ENCODE results near the gene ICE1. TPM values are rescaled to one million over a fixed set of nuclear protein-coding genes. Genes with fewer than 3 reads are reported as not detected.
"Not testable (repeated sequence)": the region's sequence is repeated elsewhere in the genome, so short reads cannot be mapped to it uniquely, and the experiment has no call there.

Gene ICE1
- total and polyA plus RNA-seq, 2 donors, result 12.6 to 50.2 TPM

GRCh38 chr5:5413856-5414255, 8.6 kb upstream of the ICE1 start:
- not testable (repeated sequence) for DNase-seq (ENCODE audit: extremely low spot score); H3K27ac ChIP-seq (ENCODE audit: low read depth); H3K4me1 ChIP-seq (ENCODE audit: insufficient read depth); H3K36me3 ChIP-seq (ENCODE audit: insufficient read depth); H3K4me3 ChIP-seq (ENCODE audit: low read depth, low read length)
- 75% methylated on average over 5 of the region's 5 CpGs for WGBS

GRCh38 chr5:5414999-5415398, 7.5 kb upstream of the ICE1 start:
- Histone ChIP-seq H3K27ac (ENCODE audit: low read depth) (no peak overlapping the region), H3K4me1 (ENCODE audit: insufficient read depth) (no peaks in the 10 kb centered on the region), H3K36me3 (ENCODE audit: insufficient read depth) (no peaks in the 10 kb centered on the region), H3K4me3 (ENCODE audit: low read depth, low read length) (no peak overlapping the region)
- DNase-seq (ENCODE audit: extremely low spot score), result no peak
- WGBS, result 88% methylated on average over 5 of the region's 5 CpGs

- Histone ChIP-seq H3K4me1 (ENCODE audit: insufficient read depth) (peaks cover 2% of the 10 kb centered on the region), H3K4me3 (ENCODE audit: low read depth, low read length) (no peak overlapping the region), H3K36me3 (ENCODE audit: insufficient read depth) (no peaks in the 10 kb centered on the region), H3K27ac (ENCODE audit: low read depth) (no peak overlapping the region)
- DNase-seq (ENCODE audit: extremely low spot score), result no peak
- WGBS, result 56% methylated on average over 2 of the region's 2 CpGs
Measured at GRCh38 chr5:5416733-5417132, 5.7 kb upstream of the ICE1 start.

- no peaks in the 10 kb centered on the region for H3K36me3 ChIP-seq (ENCODE audit: insufficient read depth)
- H3K4me1 ChIP-seq (ENCODE audit: insufficient read depth), result peaks cover 2% of the 10 kb centered on the region
- WGBS, result 76% methylated on average over 3 of the region's 3 CpGs
- DNase-seq (ENCODE audit: extremely low spot score), result no peak
- no peak overlapping the region for H3K4me3 ChIP-seq (ENCODE audit: low read depth, low read length)
- no peak overlapping the region for H3K27ac ChIP-seq (ENCODE audit: low read depth)
Measured at GRCh38 chr5:5418006-5418405, 4.5 kb upstream of the ICE1 start.

- no peak overlapping the region for H3K27ac ChIP-seq (ENCODE audit: low read depth)
- no peak overlapping the region for H3K4me3 ChIP-seq (ENCODE audit: low read depth, low read length)
- H3K36me3 ChIP-seq (ENCODE audit: insufficient read depth), result no peaks in the 10 kb centered on the region
- no peak for DNase-seq (ENCODE audit: extremely low spot score)
- H3K4me1 ChIP-seq (ENCODE audit: insufficient read depth), result peaks cover 4% of the 10 kb centered on the region
- WGBS, result 90% methylated on average over 7 of the region's 7 CpGs
Measured at GRCh38 chr5:5418764-5419163, 3.7 kb upstream of the ICE1 start.

- Histone ChIP-seq H3K36me3 (ENCODE audit: insufficient read depth) (no peaks in the 10 kb centered on the region), H3K27ac (ENCODE audit: low read depth) (no peak overlapping the region), H3K4me3 (ENCODE audit: low read depth, low read length) (no peak overlapping the region), H3K4me1 (ENCODE audit: insufficient read depth) (peaks cover 5% of the 10 kb centered on the region)
- 23% methylated on average over 11 of the region's 11 CpGs for WGBS
- DNase-seq (ENCODE audit: extremely low spot score), result no peak
Measured at GRCh38 chr5:5419291-5420210, 2.9 kb upstream of the ICE1 start.

GRCh38 chr5:5420251-5420650, 2.2 kb upstream of the ICE1 start:
- WGBS, result 81% methylated on average over 3 of the region's 3 CpGs
- H3K36me3 ChIP-seq (ENCODE audit: insufficient read depth), result no peaks in the 10 kb centered on the region
- no peak overlapping the region for H3K4me3 ChIP-seq (ENCODE audit: low read depth, low read length)
- no peak for DNase-seq (ENCODE audit: extremely low spot score)
- peaks cover 7% of the 10 kb centered on the region for H3K4me1 ChIP-seq (ENCODE audit: insufficient read depth)
- no peak overlapping the region for H3K27ac ChIP-seq (ENCODE audit: low read depth)

GRCh38 chr5:5421149-5421960, 1.1 kb upstream of the ICE1 start:
- DNase-seq (ENCODE audit: extremely low spot score), result no peak
- peaks cover 7% of the 10 kb centered on the region for H3K4me1 ChIP-seq (ENCODE audit: insufficient read depth)
- H3K4me3 ChIP-seq (ENCODE audit: low read depth, low read length), result peak overlapping the region; percentile 50
- WGBS, result 13% methylated on average over 24 of the region's 24 CpGs
- no peaks in the 10 kb centered on the region for H3K36me3 ChIP-seq (ENCODE audit: insufficient read depth)
- H3K27ac ChIP-seq (ENCODE audit: low read depth), result peak overlapping the region; percentile 88

- Histone ChIP-seq H3K4me3 (ENCODE audit: low read depth, low read length) (peak overlapping the region; percentile 100), H3K36me3 (ENCODE audit: insufficient read depth) (no peaks in the 10 kb centered on the region), H3K27ac (ENCODE audit: low read depth) (peak overlapping the region; percentile 33), H3K4me1 (ENCODE audit: insufficient read depth) (peaks cover 7% of the 10 kb centered on the region)
- DNase-seq (ENCODE audit: extremely low spot score), result no peak
- under 1% methylated on average over 58 of the region's 58 CpGs for WGBS
Measured at GRCh38 chr5:5422819-5423515, 490 bp downstream of the ICE1 start.

- DNase-seq (ENCODE audit: extremely low spot score), result no peak
- peaks cover 7% of the 10 kb centered on the region for H3K4me1 ChIP-seq (ENCODE audit: insufficient read depth)
- no peak overlapping the region for H3K27ac ChIP-seq (ENCODE audit: low read depth)
- no peaks in the 10 kb centered on the region for H3K36me3 ChIP-seq (ENCODE audit: insufficient read depth)
- 39% methylated on average over 7 of the region's 7 CpGs for WGBS
- peak overlapping the region; percentile 100 for H3K4me3 ChIP-seq (ENCODE audit: low read depth, low read length)
Measured at GRCh38 chr5:5423586-5423985, 1.1 kb downstream of the ICE1 start.

- DNase-seq (ENCODE audit: extremely low spot score), result no peak
- peaks cover 7% of the 10 kb centered on the region for H3K4me1 ChIP-seq (ENCODE audit: insufficient read depth)
- H3K27ac ChIP-seq (ENCODE audit: low read depth), result no peak overlapping the region
- WGBS, result 81% methylated on average over 2 of the region's 2 CpGs
- no peaks in the 10 kb centered on the region for H3K36me3 ChIP-seq (ENCODE audit: insufficient read depth)
- no peak overlapping the region for H3K4me3 ChIP-seq (ENCODE audit: low read depth, low read length)
Measured at GRCh38 chr5:5424736-5425135, 2.3 kb downstream of the ICE1 start.

- Histone ChIP-seq H3K4me1 (ENCODE audit: insufficient read depth) (no peaks in the 10 kb centered on the region), H3K4me3 (ENCODE audit: low read depth, low read length) (no peak overlapping the region), H3K36me3 (ENCODE audit: insufficient read depth) (no peaks in the 10 kb centered on the region), H3K27ac (ENCODE audit: low read depth) (no peak overlapping the region)
- WGBS, result 76% methylated on average over 3 of the region's 3 CpGs
- no peak for DNase-seq (ENCODE audit: extremely low spot score)
Measured at GRCh38 chr5:5430136-5430535, 7.7 kb downstream of the ICE1 start.

GRCh38 chr5:5432020-5432707, 9.7 kb downstream of the ICE1 start:
- H3K27ac ChIP-seq (ENCODE audit: low read depth), result no peak overlapping the region

More at GRCh38 chr5:5432020-5432707, 9.7 kb downstream of the ICE1 start:
- no peaks in the 10 kb centered on the region for H3K4me1 ChIP-seq (ENCODE audit: insufficient read depth)
- no peak overlapping the region for H3K4me3 ChIP-seq (ENCODE audit: low read depth, low read length)
- DNase-seq (ENCODE audit: extremely low spot score), result no peak
- H3K36me3 ChIP-seq (ENCODE audit: insufficient read depth), result no peaks in the 10 kb centered on the region
- WGBS, result 69% methylated on average over 4 of the region's 4 CpGs
